Measurements from ENCODE around the gene NUTF2. TPM values are rescaled to one million over a fixed set of nuclear protein-coding genes. Genes with fewer than 3 reads are reported as not detected.

The NUTF2 gene
- total RNA-seq, 1 donor from 2014 or later, result 121 TPM

- H3K4me3 Mint-ChIP-seq (ENCODE audit: unreplicated experiment), result no peak overlapping the region
- H3K9me3 Mint-ChIP-seq (ENCODE audit: unreplicated experiment), result no peaks in the 10 kb centered on the region
- DNase-seq (ENCODE audit: extremely low spot score, unreplicated experiment), result no peak
- H3K27ac Mint-ChIP-seq (ENCODE audit: unreplicated experiment), result no peak overlapping the region
- TF ChIP-seq CTCF (IDR thresholded peaks at IDR 0.05), result no peak
- peaks cover 26% of the 10 kb centered on the region for H3K4me1 Mint-ChIP-seq (ENCODE audit: unreplicated experiment)
- no peaks in the 10 kb centered on the region for H3K27me3 Mint-ChIP-seq (ENCODE audit: unreplicated experiment)
- H3K36me3 Mint-ChIP-seq (ENCODE audit: unreplicated experiment), result peaks cover 26% of the 10 kb centered on the region
Observed at GRCh38 chr16:67877064-67877463, 30.3 kb downstream of the NUTF2 start.

DNA sequence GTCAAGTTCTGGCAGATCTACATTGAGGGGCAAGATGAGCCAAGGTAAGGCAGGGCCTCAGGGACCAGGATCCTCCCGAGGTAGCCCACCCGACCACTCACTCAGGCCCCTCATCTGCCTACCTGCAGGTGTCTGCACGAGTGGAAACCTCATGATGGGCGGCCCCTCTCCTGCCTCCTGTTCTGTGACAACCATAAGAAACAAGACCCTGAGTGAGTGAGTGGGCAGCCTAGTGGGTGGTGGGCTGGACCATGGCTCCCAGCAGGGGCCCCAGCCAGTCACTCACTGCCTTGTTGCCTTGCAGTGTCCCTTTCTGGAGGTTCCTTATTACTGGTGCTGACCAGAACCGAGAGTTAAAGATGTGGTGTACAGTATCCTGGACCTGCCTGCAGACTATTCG, 31.5 kb downstream of the NUTF2 start:
- TF ChIP-seq CTCF (IDR thresholded peaks at IDR 0.05), result no peak
- H3K27ac Mint-ChIP-seq (ENCODE audit: unreplicated experiment), result no peak overlapping the region
- H3K4me1 Mint-ChIP-seq (ENCODE audit: unreplicated experiment), result peaks cover 22% of the 10 kb centered on the region
- peaks cover 29% of the 10 kb centered on the region for H3K36me3 Mint-ChIP-seq (ENCODE audit: unreplicated experiment)
- no peak for DNase-seq (ENCODE audit: extremely low spot score, unreplicated experiment)
- no peaks in the 10 kb centered on the region for H3K9me3 Mint-ChIP-seq (ENCODE audit: unreplicated experiment)
- no peaks in the 10 kb centered on the region for H3K27me3 Mint-ChIP-seq (ENCODE audit: unreplicated experiment)
- no peak overlapping the region for H3K4me3 Mint-ChIP-seq (ENCODE audit: unreplicated experiment)

DNA sequence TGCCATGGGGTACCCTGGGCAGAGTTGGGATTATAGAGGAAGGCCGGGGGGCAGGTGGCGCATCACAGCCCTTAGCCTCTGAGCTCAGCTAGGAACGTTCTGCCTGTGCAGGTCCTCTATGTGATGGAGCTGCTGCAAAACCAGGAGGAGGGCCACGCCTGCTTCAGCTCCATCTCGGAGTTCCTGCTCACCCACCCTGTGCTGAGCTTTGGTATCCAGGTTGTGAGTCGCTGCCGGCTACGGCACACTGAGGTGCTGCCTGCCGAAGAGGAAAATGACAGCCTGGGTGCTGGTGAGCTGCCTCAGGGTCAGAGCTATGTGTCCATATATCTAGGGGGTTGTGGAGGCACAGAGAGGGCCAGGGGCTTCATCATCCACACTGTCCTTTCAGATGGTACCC, 32.1 kb downstream of the NUTF2 start:
- no peaks in the 10 kb centered on the region for H3K9me3 Mint-ChIP-seq (ENCODE audit: unreplicated experiment)
- H3K36me3 Mint-ChIP-seq (ENCODE audit: unreplicated experiment), result peaks cover 35% of the 10 kb centered on the region
- peaks cover 18% of the 10 kb centered on the region for H3K4me1 Mint-ChIP-seq (ENCODE audit: unreplicated experiment)
- H3K27ac Mint-ChIP-seq (ENCODE audit: unreplicated experiment), result no peak overlapping the region
- no peaks in the 10 kb centered on the region for H3K27me3 Mint-ChIP-seq (ENCODE audit: unreplicated experiment)
- no peak for TF ChIP-seq CTCF (IDR thresholded peaks at IDR 0.05)
- H3K4me3 Mint-ChIP-seq (ENCODE audit: unreplicated experiment), result no peak overlapping the region
- DNase-seq (ENCODE audit: extremely low spot score, unreplicated experiment), result no peak

DNA sequence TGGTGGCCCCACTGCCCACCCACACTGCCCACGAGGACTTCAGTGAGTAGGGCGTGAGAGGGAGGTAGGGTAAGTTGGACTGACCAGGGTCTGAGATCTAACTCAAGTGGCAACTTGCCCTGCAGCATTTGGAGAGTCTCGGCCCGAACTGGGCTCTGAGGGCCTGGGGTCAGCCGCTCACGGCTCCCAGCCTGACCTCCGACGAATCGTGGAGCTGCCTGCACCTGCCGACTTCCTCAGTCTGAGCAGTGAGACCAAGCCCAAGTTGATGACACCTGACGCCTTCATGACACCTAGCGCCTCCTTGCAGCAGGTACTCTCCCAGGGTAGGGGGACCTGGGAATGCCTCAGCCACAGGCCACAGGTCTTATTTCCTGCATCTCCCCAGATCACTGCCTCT, 32.7 kb downstream of the NUTF2 start:
- no peak for TF ChIP-seq CTCF (IDR thresholded peaks at IDR 0.05)
- H3K4me1 Mint-ChIP-seq (ENCODE audit: unreplicated experiment), result peaks cover 16% of the 10 kb centered on the region
- no peak overlapping the region for H3K4me3 Mint-ChIP-seq (ENCODE audit: unreplicated experiment)
- H3K9me3 Mint-ChIP-seq (ENCODE audit: unreplicated experiment), result no peaks in the 10 kb centered on the region
- no peak for DNase-seq (ENCODE audit: extremely low spot score, unreplicated experiment)
- no peaks in the 10 kb centered on the region for H3K27me3 Mint-ChIP-seq (ENCODE audit: unreplicated experiment)
- no peak overlapping the region for H3K27ac Mint-ChIP-seq (ENCODE audit: unreplicated experiment)
- peaks cover 35% of the 10 kb centered on the region for H3K36me3 Mint-ChIP-seq (ENCODE audit: unreplicated experiment)

DNA sequence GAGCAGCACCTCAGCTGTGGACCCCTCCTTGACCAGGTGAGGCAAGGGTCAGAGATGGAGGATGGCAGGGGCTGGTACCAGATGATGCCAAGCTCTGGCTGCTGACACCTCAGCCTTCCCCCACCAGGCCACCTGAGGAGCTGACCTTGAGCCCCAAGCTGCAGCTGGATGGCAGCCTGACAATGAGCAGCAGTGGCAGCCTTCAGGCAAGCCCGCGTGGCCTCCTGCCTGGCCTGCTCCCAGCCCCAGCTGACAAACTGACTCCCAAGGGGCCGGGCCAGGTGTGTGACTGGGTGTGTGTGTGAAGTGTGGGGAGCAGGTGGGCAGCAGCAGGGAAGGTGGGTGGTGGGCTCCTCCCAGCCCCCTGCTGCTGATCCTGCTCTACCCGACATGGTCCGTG, 33.2 kb downstream of the NUTF2 start:
- no peak for TF ChIP-seq CTCF (IDR thresholded peaks at IDR 0.05)
- Mint-ChIP-seq H3K9me3 (ENCODE audit: unreplicated experiment) (no peaks in the 10 kb centered on the region), H3K4me1 (ENCODE audit: unreplicated experiment) (peaks cover 16% of the 10 kb centered on the region), H3K36me3 (ENCODE audit: unreplicated experiment) (peaks cover 35% of the 10 kb centered on the region), H3K27me3 (ENCODE audit: unreplicated experiment) (no peaks in the 10 kb centered on the region), H3K27ac (ENCODE audit: unreplicated experiment) (no peak overlapping the region), H3K4me3 (ENCODE audit: unreplicated experiment) (no peak overlapping the region)
- DNase-seq (ENCODE audit: extremely low spot score, unreplicated experiment), result no peak

Measured in osteocyte (in vitro differentiated cells).